Endothelial cell of umbilical vein (primary cell): ENCODE data around the gene C6orf89. TPM values are rescaled to one million over a fixed set of nuclear protein-coding genes. Genes with fewer than 3 reads are reported as not detected.

Source experiments
- BruUV-seq: library from RNA; stranded (reverse); fragments of 400-500 nt; replicated peaks from 2 replicates; lab custom pipeline; 2021; lab: Mats Ljungman, UMichigan
- CTCF ChIA-PET: fragments of 300-600, 350-600 bp; sonication (Branson Sonifier 250); formaldehyde crosslinking; loops from one replicate; lab custom pipeline; 2021; ENCODE audit warnings: antibody characterized with exemption, inconsistent platforms; lab: Charles Lee
- POLR2A ChIA-PET: fragments of 300-600, 350-600 bp; sonication (Branson Sonifier 250); formaldehyde crosslinking; loops from one replicate; lab custom pipeline; 2021; ENCODE audit warnings: antibody characterized with exemption, inconsistent platforms; lab: Charles Lee
- DNase-seq: peaks from one replicate; pipeline ENCODE4 v3.0.0-alpha.2; 2011; ENCODE audit warnings: low read depth, low spot score
- FAIRE-seq: peaks from 2 replicates; lab custom pipeline; 2011; peaks lifted over from hg19 to GRCh38; lab: Jason Lieb, UNC
- H2AFZ ChIP-seq: 2 replicates; pipeline ENCODE4 v1.6.0; 2012; ENCODE audit warnings: low read depth, low read length, control low read depth, inconsistent platforms
- H3K27ac ChIP-seq: 2 replicates; pipeline ENCODE4 v1.5.1; 2011; ENCODE audit warnings: low read depth, mild to moderate bottlenecking, control low read depth, low read length, moderate library complexity; ENCODE audit not compliant: insufficient read depth
- H3K27me3 ChIP-seq, 2 experiments: 2 replicates each; pipeline versions ENCODE4 v1.6.0 to v1.6.1; 2011; ENCODE audit warnings: low read length in 2 of 2, mixed read lengths in 1 of 2; ENCODE audit not compliant: control insufficient read depth in 2 of 2, insufficient read depth in 2 of 2
- H3K36me3 ChIP-seq, 2 experiments: 2 replicates in 1 of 2; 3 replicates in 1 of 2; pipeline ENCODE4 v1.5.1; 2011; ENCODE audit warnings: low read length in 2 of 2, mild to moderate bottlenecking in 1 of 2, moderate library complexity in 1 of 2; ENCODE audit not compliant: control insufficient read depth in 2 of 2, insufficient read depth in 2 of 2; ENCODE audit errors: extremely low read depth in 1 of 2
- H3K4me1 ChIP-seq: 3 replicates; pipeline ENCODE4 v1.5.1; 2011; ENCODE audit warnings: mild to moderate bottlenecking, low read length; ENCODE audit not compliant: control insufficient read depth, insufficient read depth; ENCODE audit errors: extremely low read depth
- H3K4me2 ChIP-seq: 2 replicates; pipeline ENCODE4 v1.6.1; 2011; ENCODE audit warnings: low read length, control low read depth, mixed read lengths; ENCODE audit not compliant: insufficient read depth
- H3K4me3 ChIP-seq, 3 experiments: fragments of 200-600 bp in 1 of 3; sonication (generic), shearing (Covaris generic) in 1 of 3; replicated peaks in 1 of 3; 2 replicates each; pipeline ENCODE4 v1.5.1; 2011 to 2016; ENCODE audit warnings: control low read depth in 3 of 3, low read length in 3 of 3, mild to moderate bottlenecking in 2 of 3, inconsistent platforms in 1 of 3, low read depth in 1 of 3, moderate library complexity in 1 of 3; ENCODE audit not compliant: insufficient read depth in 1 of 3
- H3K79me2 ChIP-seq: 2 replicates; pipeline ENCODE4 v1.6.0; 2012; ENCODE audit warnings: low read length, inconsistent platforms; ENCODE audit not compliant: control insufficient read depth, insufficient read depth
- H3K9ac ChIP-seq: replicated peaks from 2 replicates; pipeline ENCODE3; 2011; ENCODE audit warnings: low read length, control low read depth; ENCODE audit not compliant: insufficient read depth; ENCODE audit errors: extremely low read depth
- H3K9me1 ChIP-seq: replicated peaks from 3 replicates; pipeline ENCODE4 v1.6.0; 2011; ENCODE audit warnings: mild to moderate bottlenecking, low read length; ENCODE audit not compliant: control insufficient read depth, insufficient read depth; ENCODE audit errors: extremely low read depth
- H3K9me3 ChIP-seq: replicated peaks from 2 replicates; pipeline ENCODE4 v1.5.1; 2012; ENCODE audit warnings: low read length, inconsistent platforms; ENCODE audit not compliant: control insufficient read depth, insufficient read depth
- H4K20me1 ChIP-seq: replicated peaks from 2 replicates; pipeline ENCODE3; 2011; ENCODE audit warnings: mild to moderate bottlenecking, low read length; ENCODE audit not compliant: control insufficient read depth, insufficient read depth; ENCODE audit errors: extremely low read depth
- EZH2 ChIP-seq: IDR thresholded peaks from 2 replicates; pipeline ENCODE4 v1.6.1; 2012; ENCODE audit warnings: borderline replicate concordance, low read depth, mild to moderate bottlenecking, moderate library complexity, low read length, inconsistent platforms; ENCODE audit not compliant: severe bottlenecking
- FOS ChIP-seq: IDR thresholded peaks from 2 replicates; pipeline ENCODE4 v1.6.1; 2011; ENCODE audit warnings: mild to moderate bottlenecking, low read length, moderate library complexity, borderline replicate concordance; ENCODE audit not compliant: insufficient read depth
- GATA2 ChIP-seq: IDR thresholded peaks from 2 replicates; pipeline ENCODE4 v1.7.0; 2011; ENCODE audit warnings: low read depth, mild to moderate bottlenecking, moderate library complexity, mixed read lengths, low read length; ENCODE audit not compliant: insufficient read length, insufficient read depth
- JUN ChIP-seq: IDR thresholded peaks from 2 replicates; pipeline ENCODE4 v1.6.1; 2011; ENCODE audit warnings: borderline replicate concordance, low read depth; ENCODE audit not compliant: insufficient read length, insufficient read depth
- MAX ChIP-seq: IDR thresholded peaks from 2 replicates; pipeline ENCODE4 v1.6.1; 2011; ENCODE audit not compliant: insufficient read depth, insufficient read length
- MYC ChIP-seq: IDR thresholded peaks from one replicate; pipeline ENCODE4 v1.6.1; 2011; ENCODE audit warnings: mild to moderate bottlenecking, low read depth, low read length
- POLR2A ChIP-seq: IDR thresholded peaks from 2 replicates; pipeline ENCODE4 v1.6.1; 2012; ENCODE audit warnings: low read depth, mild to moderate bottlenecking, control low read depth, low read length
- POLR2AphosphoS5 ChIP-seq: IDR thresholded peaks from 2 replicates; pipeline ENCODE4 v1.6.1; 2012; ENCODE audit warnings: low read depth, mild to moderate bottlenecking, control low read depth, low read length, moderate library complexity; ENCODE audit not compliant: insufficient read depth
- dilution Hi-C: fragments of 300-500 bp; cut with MboI; formaldehyde crosslinking; loops from one replicate; pipeline ENCODE4 v1.15.0; 2019; ENCODE audit warnings: low sequenced_read_pairs; ENCODE audit not compliant: extremely low pct_ligation_motif_present
- intact Hi-C: fragments of 100-400 bp; cut with micrococcal nuclease; formaldehyde crosslinking; loops from one replicate; pipeline ENCODE4 v1.10.0; 2022
- polyA plus RNA-seq, 4 experiments: library from polyadenylated mRNA; depleted of rRNA in 3 of 4; stranded (reverse) in 3 of 4; unstranded in 1 of 4; fragments of >200 nt; gene quantifications; 2 replicates each; pipeline versions ENCODE4 v1.2.1 to v1.2.3, GENCODE V29; 2011 to 2012; ENCODE audit warnings: missing spikeins in 1 of 4
- total RNA-seq: library from RNA; stranded (reverse); gene quantifications from 2 replicates; pipeline ENCODE4 v1.2.3, GENCODE V29; 2021
- TF ChIP-seq, protein P1 (sequence below), 2 donors: IDR thresholded peaks; 1 replicate in 1 of 2; 2 replicates in 1 of 2; pipeline ENCODE4 v1.5.1; 2011; ENCODE audit warnings: low read length in 2 of 2, mild to moderate bottlenecking in 2 of 2, moderate library complexity in 2 of 2, control low read depth in 1 of 2, inconsistent platforms in 1 of 2, low read depth in 1 of 2; ENCODE audit not compliant: insufficient read depth in 1 of 2; ENCODE audit errors: extremely low read depth in 1 of 2

C6orf89 gene
- total and polyA plus RNA-seq, 2 donors (not counting 3 experiments of a cell fraction or from before 2014, with no cell fraction given): 18.2 to 34.0 TPM

- no peak overlapping the region for H3K4me3 ChIP-seq
- H3K36me3 ChIP-seq: peaks cover 29 to 70% of the 10 kb centered on the region in 2 experiments
- DNase-seq: no peak
- no peaks in the 10 kb centered on the region for H3K9me3 ChIP-seq
- FAIRE-seq: no peak
- no peak overlapping the region for H3K9ac ChIP-seq
- intact Hi-C loops (no loop called here), dilution Hi-C loops (no loop called here)
- no peak overlapping the region for H3K27ac ChIP-seq
- no peak overlapping the region for H2AFZ ChIP-seq
- H3K27me3 ChIP-seq: no peaks in the 10 kb centered on the region
- H3K79me2 ChIP-seq: no peaks in the 10 kb centered on the region
- ChIA-PET CTCF (interaction anchor here (1.0 to 1.2 kb wide), 2 partner anchors 8 to 9 kb away, joined by 3 to 5 read pairs; no protein-coding TSS in a partner anchor), POLR2A (no interaction called here)
- H3K9me1 ChIP-seq: no peaks in the 10 kb centered on the region
- H3K4me2 ChIP-seq: no peak overlapping the region
- BruUV-seq: no TSS peak
- H3K4me1 ChIP-seq: no peaks in the 10 kb centered on the region
- TF ChIP-seq POLR2AphosphoS5 (no peak), GATA2 (no peak), EZH2 (no peak), POLR2A (no peak), MAX (no peak), MYC (no peak), FOS (no peak), JUN (no peak)
- TF ChIP-seq, protein P1, sequence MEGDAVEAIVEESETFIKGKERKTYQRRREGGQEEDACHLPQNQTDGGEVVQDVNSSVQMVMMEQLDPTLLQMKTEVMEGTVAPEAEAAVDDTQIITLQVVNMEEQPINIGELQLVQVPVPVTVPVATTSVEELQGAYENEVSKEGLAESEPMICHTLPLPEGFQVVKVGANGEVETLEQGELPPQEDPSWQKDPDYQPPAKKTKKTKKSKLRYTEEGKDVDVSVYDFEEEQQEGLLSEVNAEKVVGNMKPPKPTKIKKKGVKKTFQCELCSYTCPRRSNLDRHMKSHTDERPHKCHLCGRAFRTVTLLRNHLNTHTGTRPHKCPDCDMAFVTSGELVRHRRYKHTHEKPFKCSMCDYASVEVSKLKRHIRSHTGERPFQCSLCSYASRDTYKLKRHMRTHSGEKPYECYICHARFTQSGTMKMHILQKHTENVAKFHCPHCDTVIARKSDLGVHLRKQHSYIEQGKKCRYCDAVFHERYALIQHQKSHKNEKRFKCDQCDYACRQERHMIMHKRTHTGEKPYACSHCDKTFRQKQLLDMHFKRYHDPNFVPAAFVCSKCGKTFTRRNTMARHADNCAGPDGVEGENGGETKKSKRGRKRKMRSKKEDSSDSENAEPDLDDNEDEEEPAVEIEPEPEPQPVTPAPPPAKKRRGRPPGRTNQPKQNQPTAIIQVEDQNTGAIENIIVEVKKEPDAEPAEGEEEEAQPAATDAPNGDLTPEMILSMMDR (IDR thresholded peaks at IDR 0.05; ENCODE audit: extremely low read depth in 1 of 2, insufficient read depth in 1 of 2, low read depth in 1 of 2, low read length in 2 of 2): no peak
- no peaks in the 10 kb centered on the region for H4K20me1 ChIP-seq
Measured at GRCh38 chr6:36969988-36970891, 84.5 kb downstream of the C6orf89 start.
